Liver (tissue), 9 donors: ENCODE data around the gene ATP1B1. TPM values are rescaled to one million over a fixed set of nuclear protein-coding genes. Genes with fewer than 3 reads are reported as not detected.

Source experiments
- DNase-seq: peaks from one replicate; pipeline ENCODE4 v3.0.0-alpha.2; 2017; ENCODE audit warnings: low spot score
- H3K27ac ChIP-seq, 2 donors: one replicate each; pipeline ENCODE4 v1.7.0; 2013; ENCODE audit warnings: inconsistent platforms in 2 of 2, low read length in 2 of 2, control low read depth in 1 of 2, low read depth in 1 of 2, mild to moderate bottlenecking in 1 of 2
- H3K27me3 ChIP-seq, 4 donors: one replicate each; pipeline versions ENCODE4 v1.6.1 to v1.7.0; 2013; ENCODE audit warnings: low read length in 3 of 4, inconsistent platforms in 1 of 4, mild to moderate bottlenecking in 1 of 4, moderate library complexity in 1 of 4; ENCODE audit not compliant: control insufficient read depth in 4 of 4, insufficient read depth in 4 of 4
- H3K36me3 ChIP-seq, 4 donors: one replicate each; pipeline versions ENCODE4 v1.6.1 to v1.7.0; 2013; ENCODE audit warnings: low read length in 3 of 4, mild to moderate bottlenecking in 3 of 4, low read depth in 1 of 4, moderate library complexity in 1 of 4; ENCODE audit not compliant: control insufficient read depth in 4 of 4, insufficient read depth in 3 of 4
- H3K4me1 ChIP-seq, 4 donors: one replicate each; pipeline versions ENCODE4 v1.6.1 to v1.7.0; 2013; ENCODE audit warnings: low read length in 3 of 4, mild to moderate bottlenecking in 3 of 4, moderate library complexity in 1 of 4; ENCODE audit not compliant: control insufficient read depth in 4 of 4, insufficient read depth in 4 of 4
- H3K4me3 ChIP-seq, 3 donors: one replicate each; pipeline versions ENCODE4 v1.6.1 to v1.7.0; 2013; ENCODE audit warnings: low read length in 3 of 3, control low read depth in 1 of 3, low read depth in 1 of 3, mild to moderate bottlenecking in 1 of 3
- H3K9ac ChIP-seq, 2 donors: one replicate each; pipeline ENCODE4 v1.7.0; 2013; ENCODE audit warnings: low read length in 2 of 2, mild to moderate bottlenecking in 2 of 2, moderate library complexity in 2 of 2, control low read depth in 1 of 2, low read depth in 1 of 2
- H3K9me3 ChIP-seq, 4 donors: one replicate each; pipeline versions ENCODE4 v1.6.1 to v1.7.0; 2013; ENCODE audit warnings: low read length in 3 of 4; ENCODE audit not compliant: control insufficient read depth in 4 of 4
- ATF3 ChIP-seq: IDR thresholded peaks from 2 replicates; pipeline ENCODE4 v1.6.1; 2016; ENCODE audit warnings: antibody characterized with exemption
- EGR1 ChIP-seq, 2 donors: IDR thresholded peaks; 2 replicates each; pipeline ENCODE4 v1.6.1; 2016 to 2018; ENCODE audit warnings: antibody characterized with exemption in 2 of 2, low read depth in 2 of 2
- FOXA1 ChIP-seq: IDR thresholded peaks from 2 replicates; pipeline ENCODE4 v1.6.1; 2016; ENCODE audit warnings: antibody characterized with exemption
- FOXA2 ChIP-seq: IDR thresholded peaks from 2 replicates; pipeline ENCODE4 v1.6.1; 2016; ENCODE audit warnings: antibody characterized with exemption
- GABPA ChIP-seq, 2 donors: IDR thresholded peaks in 1 of 2; conservative IDR thresholded peaks in 1 of 2; 2 replicates each; pipeline ENCODE4 v1.6.1; 2016; ENCODE audit warnings: antibody characterized with exemption in 2 of 2, mild to moderate bottlenecking in 1 of 2, moderate library complexity in 1 of 2
- HNF4A ChIP-seq, 2 donors: conservative IDR thresholded peaks; 2 replicates each; pipeline ENCODE4 v1.6.1; 2016; ENCODE audit warnings: antibody characterized with exemption in 2 of 2, mild to moderate bottlenecking in 2 of 2
- HNF4G ChIP-seq: IDR thresholded peaks from 2 replicates; pipeline ENCODE4 v1.6.1; 2016; ENCODE audit warnings: antibody characterized with exemption
- JUND ChIP-seq, 2 donors: IDR thresholded peaks; 2 replicates each; pipeline ENCODE4 v1.6.1; 2016; ENCODE audit warnings: antibody characterized with exemption in 2 of 2
- NR2F2 ChIP-seq: IDR thresholded peaks from 2 replicates; pipeline ENCODE4 v1.6.1; 2016; ENCODE audit warnings: antibody characterized with exemption
- RAD21 ChIP-seq, 2 donors: IDR thresholded peaks; 2 replicates each; pipeline ENCODE4 v1.6.1; 2016; ENCODE audit warnings: antibody characterized with exemption in 2 of 2, mild to moderate bottlenecking in 2 of 2
- RXRA ChIP-seq, 2 donors: IDR thresholded peaks; 2 replicates each; pipeline ENCODE4 v1.6.1; 2017 to 2018; ENCODE audit warnings: antibody characterized with exemption in 2 of 2, mild to moderate bottlenecking in 1 of 2
- SP1 ChIP-seq: IDR thresholded peaks from 2 replicates; pipeline ENCODE4 v1.6.1; 2018; ENCODE audit warnings: antibody characterized with exemption, mild to moderate bottlenecking
- TAF1 ChIP-seq: conservative IDR thresholded peaks from 2 replicates; pipeline ENCODE4 v1.6.1; 2016; ENCODE audit warnings: antibody characterized with exemption, mild to moderate bottlenecking
- YY1 ChIP-seq: IDR thresholded peaks from 2 replicates; pipeline ENCODE4 v1.6.1; 2016; ENCODE audit warnings: antibody characterized with exemption, mild to moderate bottlenecking
- ZBTB33 ChIP-seq: IDR thresholded peaks from 2 replicates; pipeline ENCODE4 v1.6.1; 2016; ENCODE audit warnings: antibody characterized with exemption
- WGBS: extraction: QIAGEN DNeasy Blood & Tissue Kit; methylation state at CpG from one replicate; pipeline ENCODE4 v1.1.7; 2013; 5-methylcytosine and 5-hydroxymethylcytosine counted together
- polyA plus RNA-seq, 2 donors: library from polyadenylated mRNA; stranded (reverse) in 1 of 2; unstranded in 1 of 2; fragments of 200-250 nt in 1 of 2; fragments of >200 nt in 1 of 2; fragmentation: Nextera tagmentation in 1 of 2; extraction: Ambion mirVana in 1 of 2; gene quantifications; one replicate each; pipeline versions ENCODE4 v1.2.1 to v1.2.3, GENCODE V29; 2013 to 2015
- total RNA-seq, 2 donors: library from RNA; depleted of rRNA; stranded (reverse); fragments of >200 nt; gene quantifications; one replicate each; pipeline ENCODE4 v1.2.3, GENCODE V29; 2014
- TF ChIP-seq, protein P1 (sequence below): IDR thresholded peaks from 2 replicates; pipeline ENCODE4 v1.6.1; 2016; ENCODE audit warnings: antibody characterized with exemption, mild to moderate bottlenecking
- TF ChIP-seq, protein P2 (sequence below): fragments of 150-350 bp; IDR thresholded peaks from 2 replicates; pipeline ENCODE4 v1.5.1; 2017; ENCODE audit warnings: improper control_type of control experiment, low read depth, low read length; ENCODE audit not compliant: missing input control
- TF ChIP-seq, protein P3 (sequence below): IDR thresholded peaks from 2 replicates; pipeline ENCODE4 v1.6.1; 2016; ENCODE audit warnings: antibody characterized with exemption
- donor health status: healthy.
- donor health status: healthy.
- donor health status: healthy.
- donor health status: healthy.
- donor health status: healthy.

Gene ATP1B1
- total and polyA plus RNA-seq, 4 donors: 36.1 to 57.0 (median 46.5) TPM

DNA sequence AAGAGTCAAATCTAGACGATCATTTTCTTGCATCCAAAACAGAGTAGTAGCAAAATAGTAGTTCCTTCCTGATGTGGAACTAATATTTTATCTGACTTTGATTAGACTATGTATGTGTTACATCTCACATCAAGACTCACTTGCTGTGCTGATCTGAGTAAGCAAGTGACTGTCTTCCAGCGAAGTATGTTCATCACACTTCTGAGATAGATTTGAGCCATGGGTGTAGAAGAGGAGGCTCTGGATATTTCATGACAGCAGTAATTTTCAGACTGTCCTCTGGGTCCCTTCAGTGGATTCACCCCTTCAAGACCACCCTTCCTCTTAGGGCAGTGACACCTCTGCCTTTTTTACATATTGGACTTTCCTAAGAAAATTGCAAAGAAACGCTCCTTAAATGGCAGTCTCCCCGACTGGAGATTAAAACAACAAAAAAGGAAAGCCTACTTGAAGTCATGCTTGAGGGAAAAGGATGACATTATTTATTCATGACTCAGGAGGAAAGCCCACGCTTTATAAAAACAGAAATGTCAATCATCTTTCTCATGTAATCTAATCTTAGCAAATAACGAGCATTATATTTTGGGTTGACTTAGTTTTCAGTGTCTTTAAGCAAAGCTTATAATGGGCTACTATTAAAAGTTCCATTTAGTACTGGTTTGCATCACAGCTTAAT lies 22.8 kb downstream of the ATP1B1 start:
- Histone ChIP-seq H3K4me3 (no peak overlapping the region), H3K27me3 (no peaks in the 10 kb centered on the region), H3K27ac (no peak overlapping the region), H3K36me3 (peaks cover 10 to 70% (median 55%) of the 10 kb centered on the region in 4 donors), H3K9me3 (no peaks in the 10 kb centered on the region), H3K9ac (no peak overlapping the region), H3K4me1 (no peaks in the 10 kb centered on the region)
- TF ChIP-seq HNF4A (conservative IDR thresholded peaks at IDR 0.05) (no peak), SP1 (no peak), ATF3 (no peak), FOXA2 (no peak), FOXA1 (no peak)
- no peak for DNase-seq
- 72% methylated on average over 6 of the region's 6 CpGs for WGBS

GRCh38 chr1:169130683-169131082 lies 24.2 kb downstream of the ATP1B1 start:
- Histone ChIP-seq H3K27ac (no peak overlapping the region), H3K4me1 (no peaks in the 10 kb centered on the region), H3K9ac (no peak overlapping the region), H3K9me3 (no peaks in the 10 kb centered on the region), H3K27me3 (no peaks in the 10 kb centered on the region), H3K4me3 (no peak overlapping the region), H3K36me3 (peaks cover 10 to 60% (median 47%) of the 10 kb centered on the region in 4 donors)
- TF ChIP-seq TAF1: no peak
- TF ChIP-seq RAD21 (IDR thresholded peaks at IDR 0.05): no peak
- no peak for TF ChIP-seq FOXA1
- no peak for TF ChIP-seq NR2F2
- TF ChIP-seq, protein P1, sequence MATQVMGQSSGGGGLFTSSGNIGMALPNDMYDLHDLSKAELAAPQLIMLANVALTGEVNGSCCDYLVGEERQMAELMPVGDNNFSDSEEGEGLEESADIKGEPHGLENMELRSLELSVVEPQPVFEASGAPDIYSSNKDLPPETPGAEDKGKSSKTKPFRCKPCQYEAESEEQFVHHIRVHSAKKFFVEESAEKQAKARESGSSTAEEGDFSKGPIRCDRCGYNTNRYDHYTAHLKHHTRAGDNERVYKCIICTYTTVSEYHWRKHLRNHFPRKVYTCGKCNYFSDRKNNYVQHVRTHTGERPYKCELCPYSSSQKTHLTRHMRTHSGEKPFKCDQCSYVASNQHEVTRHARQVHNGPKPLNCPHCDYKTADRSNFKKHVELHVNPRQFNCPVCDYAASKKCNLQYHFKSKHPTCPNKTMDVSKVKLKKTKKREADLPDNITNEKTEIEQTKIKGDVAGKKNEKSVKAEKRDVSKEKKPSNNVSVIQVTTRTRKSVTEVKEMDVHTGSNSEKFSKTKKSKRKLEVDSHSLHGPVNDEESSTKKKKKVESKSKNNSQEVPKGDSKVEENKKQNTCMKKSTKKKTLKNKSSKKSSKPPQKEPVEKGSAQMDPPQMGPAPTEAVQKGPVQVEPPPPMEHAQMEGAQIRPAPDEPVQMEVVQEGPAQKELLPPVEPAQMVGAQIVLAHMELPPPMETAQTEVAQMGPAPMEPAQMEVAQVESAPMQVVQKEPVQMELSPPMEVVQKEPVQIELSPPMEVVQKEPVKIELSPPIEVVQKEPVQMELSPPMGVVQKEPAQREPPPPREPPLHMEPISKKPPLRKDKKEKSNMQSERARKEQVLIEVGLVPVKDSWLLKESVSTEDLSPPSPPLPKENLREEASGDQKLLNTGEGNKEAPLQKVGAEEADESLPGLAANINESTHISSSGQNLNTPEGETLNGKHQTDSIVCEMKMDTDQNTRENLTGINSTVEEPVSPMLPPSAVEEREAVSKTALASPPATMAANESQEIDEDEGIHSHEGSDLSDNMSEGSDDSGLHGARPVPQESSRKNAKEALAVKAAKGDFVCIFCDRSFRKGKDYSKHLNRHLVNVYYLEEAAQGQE: no peak
- no peak for TF ChIP-seq EGR1 (IDR thresholded peaks at IDR 0.05; ENCODE audit: low read depth in 2 of 2)
- no peak for TF ChIP-seq JUND (IDR thresholded peaks at IDR 0.05)
- TF ChIP-seq HNF4A (conservative IDR thresholded peaks at IDR 0.05): no peak
- TF ChIP-seq, protein P2, sequence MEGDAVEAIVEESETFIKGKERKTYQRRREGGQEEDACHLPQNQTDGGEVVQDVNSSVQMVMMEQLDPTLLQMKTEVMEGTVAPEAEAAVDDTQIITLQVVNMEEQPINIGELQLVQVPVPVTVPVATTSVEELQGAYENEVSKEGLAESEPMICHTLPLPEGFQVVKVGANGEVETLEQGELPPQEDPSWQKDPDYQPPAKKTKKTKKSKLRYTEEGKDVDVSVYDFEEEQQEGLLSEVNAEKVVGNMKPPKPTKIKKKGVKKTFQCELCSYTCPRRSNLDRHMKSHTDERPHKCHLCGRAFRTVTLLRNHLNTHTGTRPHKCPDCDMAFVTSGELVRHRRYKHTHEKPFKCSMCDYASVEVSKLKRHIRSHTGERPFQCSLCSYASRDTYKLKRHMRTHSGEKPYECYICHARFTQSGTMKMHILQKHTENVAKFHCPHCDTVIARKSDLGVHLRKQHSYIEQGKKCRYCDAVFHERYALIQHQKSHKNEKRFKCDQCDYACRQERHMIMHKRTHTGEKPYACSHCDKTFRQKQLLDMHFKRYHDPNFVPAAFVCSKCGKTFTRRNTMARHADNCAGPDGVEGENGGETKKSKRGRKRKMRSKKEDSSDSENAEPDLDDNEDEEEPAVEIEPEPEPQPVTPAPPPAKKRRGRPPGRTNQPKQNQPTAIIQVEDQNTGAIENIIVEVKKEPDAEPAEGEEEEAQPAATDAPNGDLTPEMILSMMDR: no peak
- TF ChIP-seq FOXA2: no peak
- no peak for TF ChIP-seq GABPA (IDR thresholded peaks at IDR 0.05 in 1 of 2, conservative IDR thresholded peaks at IDR 0.05 in 1 of 2)
- TF ChIP-seq SP1: no peak
- no peak for TF ChIP-seq HNF4G
- TF ChIP-seq, protein P3, sequence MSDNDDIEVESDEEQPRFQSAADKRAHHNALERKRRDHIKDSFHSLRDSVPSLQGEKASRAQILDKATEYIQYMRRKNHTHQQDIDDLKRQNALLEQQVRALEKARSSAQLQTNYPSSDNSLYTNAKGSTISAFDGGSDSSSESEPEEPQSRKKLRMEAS: no peak
- TF ChIP-seq ZBTB33: no peak
- TF ChIP-seq YY1: no peak
- TF ChIP-seq RXRA (IDR thresholded peaks at IDR 0.05): no peak
- no peak for TF ChIP-seq ATF3
- 95% methylated on average over 4 of the region's 4 CpGs for WGBS
- DNase-seq: no peak
